Skin of body (tissue), 2 donors: ENCODE results near the gene ABL1. TPM values are rescaled to one million over a fixed set of nuclear protein-coding genes. Genes with fewer than 3 reads are reported as not detected.

Experiments
- DNase-seq: peaks from one replicate; lab custom pipeline; 2025; lab: John Stamatoyannopoulos, UW
- total RNA-seq: library from RNA; depleted of rRNA; stranded (reverse); fragments of >200 nt; gene quantifications from one replicate; pipeline ENCODE4 v1.2.3, GENCODE V29; 2014

ABL1 gene
- total RNA-seq, 1 donor from 2014 or later = 35.5 TPM

DNA sequence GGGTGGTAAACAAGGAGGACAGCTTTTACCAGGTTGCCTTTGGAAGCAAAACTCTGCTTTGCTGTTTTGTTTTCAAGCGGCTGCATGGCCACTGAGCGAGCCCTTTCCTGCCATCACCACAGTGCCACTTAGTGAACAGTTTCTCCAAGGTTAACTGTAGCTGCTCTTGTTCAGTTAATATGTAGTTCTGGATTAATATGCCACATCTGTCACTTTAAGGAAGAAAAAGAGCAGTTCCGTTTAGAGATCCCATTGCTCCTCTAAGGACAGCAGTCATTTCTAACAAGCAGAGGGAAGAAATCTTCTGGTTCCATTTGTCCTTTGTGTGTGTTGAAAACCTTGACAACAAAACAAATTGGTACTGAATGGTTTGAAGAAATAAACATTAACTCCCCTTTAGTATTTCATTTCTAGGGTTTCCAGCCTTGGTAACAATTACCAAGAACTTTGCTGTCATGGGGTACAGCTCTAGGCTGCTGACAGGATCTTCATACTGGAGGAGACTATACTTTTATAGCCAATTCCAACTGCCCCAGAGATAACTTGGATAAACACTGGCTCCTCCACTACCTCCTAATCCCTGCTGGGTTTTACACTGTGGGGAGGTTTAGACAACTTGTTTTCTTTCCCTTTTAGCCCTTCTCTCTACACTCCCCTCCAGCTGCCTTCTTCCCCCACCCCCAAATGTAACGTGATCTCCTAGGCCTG, 10.3 kb upstream of the ABL1 start:
- DNase-seq = peak; percentile 84

GRCh38 chr9:130825351-130825651, 9.8 kb upstream of the ABL1 start:
- peak; percentile 87 for DNase-seq

DNA sequence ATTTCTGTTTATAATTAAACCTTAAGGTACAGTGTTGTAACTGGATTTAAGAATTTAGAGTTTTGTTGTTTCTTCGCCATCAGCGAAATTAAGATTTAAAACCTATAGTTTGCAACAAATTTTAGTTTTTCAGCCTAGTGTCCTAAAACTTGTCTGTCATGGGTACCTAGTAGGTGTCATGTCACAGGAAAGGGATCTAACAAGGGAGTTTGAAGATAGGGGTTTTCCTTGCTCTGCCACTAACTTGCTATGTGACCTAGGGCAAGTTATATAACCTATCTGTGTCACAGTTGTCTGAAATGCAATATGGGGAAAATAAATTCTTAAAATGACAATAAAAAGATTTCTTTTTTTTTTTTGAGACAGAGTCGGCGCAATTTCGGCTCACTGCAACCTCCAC, 9.2 kb upstream of the ABL1 start:
- no peak for DNase-seq

DNA sequence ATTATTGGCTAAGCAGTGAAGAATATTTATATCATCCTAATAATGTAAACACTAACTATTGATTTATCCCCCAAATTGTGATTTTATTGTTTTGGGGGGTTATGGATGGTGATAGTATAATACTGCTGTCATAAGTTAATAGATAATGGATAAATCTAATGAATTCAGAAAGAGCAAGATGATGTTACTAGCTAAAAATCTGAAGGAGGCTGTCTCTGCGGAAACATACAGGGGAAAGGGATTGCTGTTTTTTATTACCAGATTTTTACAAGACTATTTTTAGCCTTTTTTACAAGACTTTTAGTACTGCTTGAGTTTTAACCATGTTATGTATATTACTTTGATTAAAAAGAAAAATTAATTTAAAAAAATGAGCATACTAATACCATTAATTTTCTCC, 5.3 kb upstream of the ABL1 start:
- peak; percentile 60 for DNase-seq

- peak; percentile 83 for DNase-seq
Observed at GRCh38 chr9:130830231-130830760, 4.8 kb upstream of the ABL1 start.

GRCh38 chr9:130831077-130831476, 4.0 kb upstream of the ABL1 start:
- DNase-seq = no peak

DNA sequence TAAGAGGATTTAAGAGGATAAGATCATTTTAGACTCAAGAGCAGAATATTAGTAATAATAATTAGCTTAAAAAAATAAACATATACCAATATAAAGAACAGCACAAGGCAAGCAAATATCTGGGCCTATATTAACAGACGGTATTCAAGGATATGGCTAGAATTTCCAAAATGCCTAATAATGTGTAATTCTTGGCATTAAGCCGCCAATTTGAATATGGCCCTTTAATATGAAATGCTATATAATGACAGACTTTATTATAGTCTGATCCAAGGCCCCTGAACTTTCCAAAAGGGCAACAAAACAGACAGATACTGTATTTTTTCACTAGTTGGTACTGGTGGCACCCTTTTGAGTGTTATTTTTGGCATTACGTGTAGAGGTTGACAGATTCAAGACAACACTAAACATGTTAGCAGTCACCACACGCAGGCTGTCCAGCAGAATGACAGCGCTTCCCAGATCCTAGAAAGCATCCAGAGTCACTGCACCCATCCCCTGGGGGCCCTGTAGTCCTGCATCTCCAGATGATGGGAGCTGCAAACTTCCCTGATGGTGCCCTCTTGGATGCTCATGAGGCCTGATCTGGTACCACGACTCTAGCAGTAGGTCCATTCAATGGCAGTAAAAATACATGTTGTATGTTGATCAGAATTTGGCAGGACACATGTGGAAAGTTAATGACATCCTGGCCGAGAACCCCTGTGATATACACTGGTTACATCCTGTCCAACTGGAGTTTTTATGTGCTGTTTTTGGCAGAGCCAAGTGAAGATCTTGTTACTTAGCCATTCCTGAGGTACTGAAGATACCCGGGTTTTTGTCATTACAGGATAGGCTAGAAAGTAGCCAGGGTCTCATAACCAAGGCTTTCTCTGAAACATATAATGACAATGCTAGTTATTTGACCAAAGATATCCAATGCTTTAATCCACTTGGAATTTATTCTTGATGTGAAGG, 1.7 kb upstream of the ABL1 start:
- DNase-seq = peak; percentile 30

GRCh38 chr9:130835441-130836298, 616 bp downstream of the ABL1 start:
- peak; percentile 73 for DNase-seq

DNA sequence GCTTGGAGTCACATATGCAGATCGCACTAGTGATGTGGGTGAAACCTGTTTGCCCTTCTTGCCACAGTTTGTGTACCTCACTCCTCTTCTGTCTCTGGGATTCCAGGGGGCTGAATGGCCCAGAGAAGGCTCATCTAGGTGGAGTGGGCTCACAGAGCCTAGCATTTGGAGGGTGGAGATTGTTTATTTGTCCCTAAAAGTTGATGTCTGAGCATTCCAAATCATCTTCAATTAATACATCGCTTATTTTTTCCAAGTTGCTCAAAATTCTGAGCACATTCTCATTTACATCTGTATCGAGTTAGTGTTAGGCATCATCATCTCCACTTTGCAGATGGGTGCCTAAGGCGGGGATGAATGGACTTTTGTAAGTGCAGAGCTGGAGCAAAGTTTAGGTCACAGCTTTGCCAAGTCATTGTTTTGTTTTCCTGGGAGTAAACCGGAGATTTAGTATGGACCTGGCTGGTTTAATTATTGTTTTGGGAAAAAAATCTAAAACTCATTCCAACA, 2.0 kb downstream of the ABL1 start:
- peak; percentile 74 for DNase-seq

DNA sequence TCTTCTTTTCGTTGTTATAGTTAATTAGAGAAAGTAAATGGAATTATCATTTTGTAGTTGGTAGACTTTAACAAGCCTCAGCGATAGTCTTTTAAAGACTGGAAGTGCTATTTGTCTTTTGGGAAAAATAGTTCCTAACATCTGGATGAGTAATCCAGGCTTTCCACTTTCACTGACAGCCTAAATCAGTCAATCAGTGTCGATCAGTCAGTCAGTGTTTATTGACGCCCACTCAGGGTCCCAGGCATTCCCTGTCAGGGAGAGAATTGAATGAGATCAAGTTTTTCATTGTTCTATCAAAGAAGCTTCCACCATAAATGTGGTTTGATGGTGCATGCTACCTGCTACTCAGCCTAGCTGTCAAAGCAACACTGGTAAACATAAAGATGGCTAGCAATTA, 2.6 kb downstream of the ABL1 start:
- peak; percentile 13 for DNase-seq

DNA sequence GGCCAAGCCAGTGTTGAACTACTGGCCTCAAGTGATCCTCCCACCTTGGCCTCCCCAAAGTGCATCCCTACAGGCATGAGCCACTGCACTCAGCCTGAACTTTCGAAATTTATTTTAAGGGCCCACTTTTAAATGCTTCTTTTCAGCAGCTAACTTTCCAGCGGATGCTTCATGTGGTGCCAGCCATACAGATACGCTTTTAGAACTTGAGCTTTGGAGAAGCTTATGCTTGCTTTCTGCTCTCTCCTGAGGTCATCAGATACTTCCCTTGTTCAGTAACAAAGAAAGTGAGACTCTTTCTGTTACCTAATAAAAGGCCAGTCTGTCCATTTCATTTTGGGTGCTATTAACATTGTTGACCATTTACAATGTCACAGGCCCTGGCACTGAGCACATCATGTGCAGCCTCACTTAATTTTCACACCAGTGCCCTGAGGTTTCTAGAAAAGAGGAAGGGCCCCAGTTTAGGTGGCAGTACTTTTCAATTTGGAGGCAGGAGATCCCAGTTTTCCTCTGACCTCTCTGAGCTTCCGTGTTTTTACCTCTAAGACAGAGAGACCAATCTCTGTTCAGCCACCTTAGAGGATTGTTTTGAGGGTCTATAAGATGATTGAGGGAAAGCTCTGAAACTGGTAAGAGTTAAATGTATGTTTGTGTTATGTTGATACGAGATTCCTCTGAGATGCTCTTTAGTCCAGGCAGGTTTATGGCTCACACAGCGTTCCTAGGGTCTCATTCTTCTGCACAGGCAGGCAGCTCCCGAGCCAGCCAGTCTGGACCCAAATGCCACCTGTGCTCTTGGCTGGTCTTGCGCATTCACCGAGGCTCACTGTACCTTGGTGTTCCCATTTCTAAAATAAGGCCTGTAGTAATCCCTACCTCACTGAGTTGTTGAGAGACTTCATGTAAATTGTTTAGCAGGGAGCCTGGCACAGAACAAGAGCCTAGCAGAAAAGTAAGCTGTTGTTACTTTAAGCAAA, 4.4 kb downstream of the ABL1 start:
- DNase-seq = no peak

GRCh38 chr9:130842545-130842944, 7.5 kb downstream of the ABL1 start:
- DNase-seq = no peak

DNA sequence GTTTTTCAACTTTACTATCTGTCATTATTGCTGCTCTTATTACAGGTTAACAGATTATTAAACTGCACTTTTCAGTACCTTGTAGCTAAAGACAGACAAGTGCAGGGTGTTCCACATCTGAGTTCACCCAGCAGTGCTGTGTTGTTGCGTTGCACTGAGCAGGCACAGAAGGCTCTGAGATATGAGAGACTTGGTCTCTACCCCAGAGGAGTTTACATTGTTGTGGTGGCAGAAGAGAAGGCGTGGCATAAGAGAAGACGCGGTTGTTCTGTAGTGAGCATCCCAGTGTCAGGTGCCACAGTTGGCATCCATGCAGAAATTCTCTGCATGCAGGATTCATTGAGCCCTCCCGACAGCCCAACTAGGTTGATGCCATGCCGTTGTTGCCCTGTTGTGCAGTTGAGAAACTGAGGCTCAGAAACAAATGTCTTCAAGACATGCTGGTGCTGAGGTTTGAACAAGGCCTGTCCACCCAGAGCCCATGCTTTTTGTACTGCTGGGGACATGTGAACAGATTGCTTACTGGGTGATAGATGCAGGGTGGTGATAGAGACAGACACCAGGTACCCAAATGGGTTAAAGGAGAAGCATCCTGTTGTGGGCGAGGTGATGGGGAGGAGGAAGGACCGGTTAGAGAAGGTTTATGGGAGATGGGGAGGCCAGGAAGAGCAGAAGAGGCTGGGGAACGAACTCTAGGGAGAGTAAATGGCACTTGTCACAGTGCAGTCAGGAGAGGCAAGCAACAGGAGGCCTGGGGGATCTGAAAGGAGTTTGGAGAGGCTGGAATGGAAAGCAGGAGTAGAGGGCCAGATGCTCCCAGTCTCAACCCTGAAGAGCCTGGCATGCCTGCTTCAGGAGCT, 8.2 kb downstream of the ABL1 start:
- no peak for DNase-seq

DNA sequence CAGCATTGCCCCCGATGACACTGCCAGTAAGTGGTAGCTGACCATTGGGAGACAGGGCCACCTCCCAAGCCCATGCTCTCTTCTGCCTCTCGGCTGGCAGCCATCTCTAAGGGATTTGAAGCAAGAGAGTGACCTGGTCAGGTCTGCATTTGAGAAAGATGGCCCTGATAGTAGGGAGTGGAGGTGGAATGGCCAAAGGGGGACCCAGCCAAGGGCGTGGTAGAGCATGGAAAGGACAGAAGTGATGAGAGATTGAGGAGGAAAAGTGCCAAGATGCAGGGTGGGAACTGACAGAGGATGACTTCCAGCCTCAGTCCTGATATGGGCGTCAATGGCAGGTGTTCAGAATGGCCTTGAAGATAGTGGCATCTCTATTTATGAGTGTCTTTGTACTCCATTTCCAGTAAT, 9.0 kb downstream of the ABL1 start:
- peak; percentile 48 for DNase-seq

DNA sequence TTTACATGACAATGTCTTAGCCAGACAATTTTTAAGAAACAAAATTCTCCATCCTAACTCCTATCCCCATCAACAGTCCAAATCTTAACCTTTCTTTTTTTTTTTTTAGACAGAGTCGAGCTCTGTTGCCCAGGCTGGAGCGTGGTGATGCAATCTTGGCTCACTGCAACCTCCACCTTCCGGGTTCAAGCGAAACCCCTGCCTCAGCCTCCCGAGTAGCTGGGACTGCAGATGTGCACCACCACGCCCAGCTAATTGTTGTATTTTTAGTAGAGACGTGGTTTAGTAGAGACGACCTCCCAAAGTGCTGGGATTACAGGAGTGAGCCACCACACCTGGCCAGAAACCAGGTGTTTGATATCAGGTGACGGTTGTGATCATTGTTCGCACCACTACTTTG, 10.2 kb downstream of the ABL1 start:
- no peak for DNase-seq

DNA sequence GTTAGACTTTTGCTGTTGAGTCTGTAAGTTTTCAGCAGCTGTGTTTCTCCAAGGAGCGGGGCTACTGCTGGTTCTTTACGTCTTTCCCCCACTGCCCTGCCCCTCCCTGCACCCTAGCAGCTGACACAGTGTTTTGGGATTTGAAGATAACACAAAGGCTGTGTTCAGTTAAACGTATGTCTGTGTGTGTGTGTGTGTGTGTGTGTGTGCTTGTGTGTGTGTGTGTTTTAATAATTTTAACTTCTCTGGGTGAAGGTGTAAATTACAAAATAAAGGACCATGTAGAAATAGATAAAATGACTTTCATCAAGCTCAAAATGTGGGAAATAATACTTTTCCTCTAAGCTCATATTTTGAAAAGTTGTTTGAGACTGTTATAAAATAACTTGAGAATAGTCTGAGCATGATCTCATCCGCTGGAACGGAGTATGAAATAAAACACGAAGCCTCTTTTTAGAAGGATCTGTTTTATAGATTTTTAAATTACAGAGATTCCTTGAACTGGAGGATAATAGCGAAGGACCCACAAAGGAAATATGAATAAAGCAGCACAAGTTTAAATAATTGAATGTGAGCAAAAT, 10.9 kb downstream of the ABL1 start:
- peak; percentile 89 for DNase-seq

GRCh38 chr9:130846487-130847305, 11.6 kb downstream of the ABL1 start:
- DNase-seq = peak; percentile 74
